CD8-positive, alpha-beta memory T cell (primary cell): ENCODE results near the gene OR4K14. TPM values are rescaled to one million over a fixed set of nuclear protein-coding genes. Genes with fewer than 3 reads are reported as not detected.

ENCODE experiments used
- CTCF ChIA-PET: fragments of 350-600 bp; sonication (Branson Sonifier 250); formaldehyde crosslinking; loops from one replicate; lab custom pipeline; 2021; ENCODE audit warnings: antibody characterized with exemption; lab: Charles Lee
- POLR2A ChIA-PET: fragments of 350-600 bp; sonication (Branson Sonifier 250); formaldehyde crosslinking; loops from one replicate; lab custom pipeline; 2021; ENCODE audit warnings: antibody characterized with exemption; lab: Charles Lee
- DNase-seq, 5 donors: peaks; one replicate each; pipeline versions ENCODE4 v3.0.0 to v3.0.0-alpha.2; 2020 to 2022; ENCODE audit warnings: mixed read lengths in 1 of 5
- H3K27ac ChIP-seq: one replicate; pipeline ENCODE4 v1.7.0; 2013; ENCODE audit warnings: low read depth, mild to moderate bottlenecking, low read length, moderate library complexity
- H3K27me3 ChIP-seq: 2 replicates; pipeline ENCODE4 v1.7.0; 2013; ENCODE audit warnings: low read length, mild to moderate bottlenecking; ENCODE audit not compliant: insufficient read depth, poor library complexity, severe bottlenecking
- H3K36me3 ChIP-seq: 2 replicates; pipeline ENCODE4 v1.7.0; 2013; ENCODE audit warnings: mild to moderate bottlenecking, low read length, moderate library complexity; ENCODE audit not compliant: insufficient read depth
- H3K4me1 ChIP-seq: 2 replicates; pipeline ENCODE4 v1.7.0; 2013; ENCODE audit warnings: mild to moderate bottlenecking, low read length, moderate library complexity; ENCODE audit not compliant: insufficient read depth
- H3K4me3 ChIP-seq: 2 replicates; pipeline ENCODE4 v1.7.0; 2013; ENCODE audit warnings: mild to moderate bottlenecking, low read length
- H3K9me3 ChIP-seq: 2 replicates; pipeline ENCODE4 v1.7.0; 2013; ENCODE audit warnings: mild to moderate bottlenecking, low read length
- H3K27ac Mint-ChIP-seq, 8 donors: one replicate each; pipeline ENCODE4 v1.8.0; 2020 to 2021; ENCODE audit warnings: mixed read lengths in 8 of 8, mild to moderate bottlenecking in 6 of 8, inconsistent platforms in 3 of 8, moderate library complexity in 3 of 8
- H3K27me3 Mint-ChIP-seq, 2 donors: one replicate each; pipeline ENCODE4 v1.8.0; 2020 to 2021; ENCODE audit warnings: mixed read lengths in 2 of 2, mild to moderate bottlenecking in 1 of 2, moderate library complexity in 1 of 2
- H3K36me3 Mint-ChIP-seq, 3 donors: one replicate each; pipeline ENCODE4 v1.8.0; 2020 to 2021; ENCODE audit warnings: mixed read lengths in 3 of 3, inconsistent platforms in 1 of 3, mild to moderate bottlenecking in 1 of 3
- H3K4me1 Mint-ChIP-seq, 3 donors: one replicate each; pipeline ENCODE4 v1.8.0; 2020 to 2021; ENCODE audit warnings: mixed read lengths in 3 of 3, inconsistent platforms in 1 of 3, mild to moderate bottlenecking in 1 of 3
- H3K4me3 Mint-ChIP-seq, 7 donors: one replicate each; pipeline ENCODE4 v1.8.0; 2020 to 2021; ENCODE audit warnings: mixed read lengths in 7 of 7, mild to moderate bottlenecking in 6 of 7, moderate library complexity in 4 of 7, inconsistent platforms in 2 of 7
- H3K9me3 Mint-ChIP-seq, 5 donors: one replicate each; pipeline ENCODE4 v1.8.0; 2020 to 2022; ENCODE audit warnings: mixed read lengths in 5 of 5, mild to moderate bottlenecking in 3 of 5, moderate library complexity in 2 of 5, inconsistent platforms in 1 of 5
- polyA plus RNA-seq: library from polyadenylated mRNA; unstranded; fragments of 300-500 nt; fragmentation: Illumina TruSeq; gene quantifications from one replicate; pipeline ENCODE4 v1.2.3, GENCODE V29; 2021
- total RNA-seq, 2 experiments: library from RNA; stranded (reverse); gene quantifications; one replicate each; pipeline ENCODE4 v1.2.3, GENCODE V29; 2021

OR4K14 gene
- total RNA-seq (not detected), polyA plus RNA-seq (not detected)

DNA sequence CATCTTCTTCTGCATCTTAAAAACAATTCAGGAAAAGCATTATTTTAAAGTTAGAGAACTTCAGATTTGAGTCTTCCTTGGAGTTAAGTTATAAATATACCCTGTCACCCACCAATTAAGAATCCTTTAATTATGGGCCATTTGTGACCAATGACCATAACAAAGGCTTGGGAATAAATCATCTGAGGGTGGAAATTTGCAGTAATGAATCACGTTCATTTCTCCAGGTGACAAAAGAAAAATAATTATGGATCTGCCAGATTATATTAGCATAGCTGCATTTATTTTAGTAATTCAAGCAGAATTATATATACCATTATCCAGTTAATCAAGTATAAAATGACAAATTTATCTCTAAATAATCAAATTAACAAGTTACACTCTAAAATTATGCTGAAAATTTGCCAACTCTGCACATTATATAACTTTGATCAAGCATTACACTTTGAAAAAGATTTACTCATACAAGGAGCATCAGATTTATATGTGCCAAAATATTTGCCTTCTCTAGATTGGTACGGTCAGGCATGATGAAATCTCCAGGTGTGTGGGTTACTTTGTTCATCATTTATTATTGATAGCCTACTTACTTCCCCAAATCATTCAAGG lies at the start of gene OR4K14:
Gene OR4K14 (minus strand): TSS at position 51 of the 609 bp plus-strand sequence. CDS start 4,114 bp downstream, outside the sequence.
- CTCF ChIA-PET: no interaction called here
- H3K27ac Mint-ChIP-seq: no peak within 1 kb of the TSS

GRCh38 chr14:20059745-20060144 lies 40.6 kb upstream of the OR4K14 start, which contains the start of gene OR4L1:
Gene OR4L1, plus strand, starts transcription at chr14:20060045. Its CDS starts 0 bp downstream, at chr14:20060045.
- ChIA-PET CTCF (no interaction called here), POLR2A (no interaction called here)
- Histone ChIP-seq H3K4me1 (no peaks in the 10 kb centered on the region), H3K27me3 (no peaks in the 10 kb centered on the region), H3K36me3 (no peaks in the 10 kb centered on the region), H3K4me3 (no peak within 1 kb of the TSS), H3K9me3 (no peaks in the 10 kb centered on the region), H3K27ac (no peak within 1 kb of the TSS)
- no peak within 1 kb of the TSS for H3K4me3 Mint-ChIP-seq
- H3K36me3 Mint-ChIP-seq: peaks cover 0 to 2% (median 0%) of the 10 kb centered on the region in 3 donors
- peaks cover 0 to 4% (median 3%) of the 10 kb centered on the region in 5 donors for H3K9me3 Mint-ChIP-seq
- DNase-seq: no peak
- no peak within 1 kb of the TSS for H3K27ac Mint-ChIP-seq
- peaks cover 0 to 14% of the 10 kb centered on the region in 2 donors for H3K27me3 Mint-ChIP-seq
- peaks cover 0 to 7% (median 0%) of the 10 kb centered on the region in 3 donors for H3K4me1 Mint-ChIP-seq

More for the DNA sequence above, at the start of gene OR4K14:
- POLR2A ChIA-PET: no interaction called here
- H3K36me3 Mint-ChIP-seq: no peaks in the 10 kb centered on the region
- no peak within 1 kb of the TSS for H3K4me3 Mint-ChIP-seq
- Histone ChIP-seq H3K9me3 (no peaks in the 10 kb centered on the region), H3K27ac (no peak within 1 kb of the TSS), H3K4me1 (no peaks in the 10 kb centered on the region), H3K36me3 (no peaks in the 10 kb centered on the region), H3K4me3 (no peak within 1 kb of the TSS), H3K27me3 (no peaks in the 10 kb centered on the region)
- peaks cover 0 to 2% of the 10 kb centered on the region in 2 donors for H3K27me3 Mint-ChIP-seq
- H3K4me1 Mint-ChIP-seq: no peaks in the 10 kb centered on the region
- DNase-seq: no peak
- H3K9me3 Mint-ChIP-seq: peaks cover 0 to 3% (median 0%) of the 10 kb centered on the region in 5 donors

DNA sequence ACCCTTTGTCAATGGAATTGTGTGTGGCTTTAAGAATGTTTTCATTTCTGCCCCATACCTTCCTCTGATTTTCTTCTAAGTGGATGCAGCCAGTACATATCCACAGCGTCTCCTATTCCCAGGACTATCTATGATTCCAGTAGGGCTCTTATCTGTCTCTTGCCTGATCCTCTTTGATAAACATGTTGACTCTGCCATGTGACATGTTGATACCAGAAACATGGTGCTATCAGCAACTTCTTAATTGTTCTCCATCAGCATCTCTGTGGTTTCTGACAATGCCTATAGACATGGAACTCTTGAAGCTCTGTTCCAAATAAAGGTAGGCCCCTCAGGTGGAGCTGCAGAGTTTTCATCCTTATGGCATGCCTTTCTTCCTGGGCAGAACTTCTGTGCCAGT lies 29.1 kb upstream of the OR4K14 start:
- no peaks in the 10 kb centered on the region for H3K4me1 Mint-ChIP-seq
- Histone ChIP-seq H3K27ac (no peak overlapping the region), H3K4me3 (no peak overlapping the region), H3K4me1 (no peaks in the 10 kb centered on the region), H3K27me3 (no peaks in the 10 kb centered on the region), H3K36me3 (no peaks in the 10 kb centered on the region), H3K9me3 (no peaks in the 10 kb centered on the region)
- no peak for DNase-seq
- ChIA-PET CTCF (no interaction called here), POLR2A (no interaction called here)
- H3K9me3 Mint-ChIP-seq: peaks cover 0 to 3% (median 0%) of the 10 kb centered on the region in 5 donors
- H3K36me3 Mint-ChIP-seq: no peaks in the 10 kb centered on the region
- H3K27me3 Mint-ChIP-seq: peaks cover 0 to 12% of the 10 kb centered on the region in 2 donors
- H3K27ac Mint-ChIP-seq: no peak overlapping the region
- H3K4me3 Mint-ChIP-seq: no peak overlapping the region

GRCh38 chr14:20044243-20044642 lies 25.1 kb upstream of the OR4K14 start:
- Histone ChIP-seq H3K4me1 (no peaks in the 10 kb centered on the region), H3K27ac (no peak overlapping the region), H3K4me3 (no peak overlapping the region), H3K9me3 (no peaks in the 10 kb centered on the region), H3K36me3 (no peaks in the 10 kb centered on the region), H3K27me3 (no peaks in the 10 kb centered on the region)
- CTCF ChIA-PET: no interaction called here
- Mint-ChIP-seq H3K9me3 (peaks cover 0 to 8% (median 4%) of the 10 kb centered on the region in 5 donors), H3K27ac (no peak overlapping the region), H3K36me3 (no peaks in the 10 kb centered on the region), H3K27me3 (peaks cover 0 to 9% of the 10 kb centered on the region in 2 donors), H3K4me3 (no peak overlapping the region), H3K4me1 (no peaks in the 10 kb centered on the region)
- POLR2A ChIA-PET: no interaction called here
- no peak for DNase-seq

DNA sequence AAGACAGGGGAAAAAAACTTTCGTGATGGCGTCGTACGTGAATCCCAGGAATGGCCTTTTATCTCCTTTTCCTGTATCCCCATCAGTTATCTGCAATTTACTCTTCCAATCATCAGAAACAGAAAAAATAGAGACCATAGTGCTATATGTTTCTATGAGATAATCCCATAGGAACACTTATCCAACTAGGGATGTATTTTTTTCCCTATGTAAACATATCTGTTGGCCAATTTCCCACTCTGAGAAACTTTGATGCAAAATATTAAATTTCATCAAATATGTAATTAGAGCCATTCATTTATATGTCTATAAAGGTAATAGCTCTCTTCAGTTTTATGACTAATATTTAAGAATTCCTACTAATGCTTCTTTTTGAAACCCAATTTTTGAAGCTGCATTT lies 16.8 kb upstream of the OR4K14 start, which contains the start of gene OR4K13:
Gene OR4K13 (minus strand): TSS at position 101 of the 400 bp plus-strand sequence. CDS start 1,280 bp downstream, outside the sequence.
- H3K4me1 ChIP-seq: no peaks in the 10 kb centered on the region
- H3K27ac ChIP-seq: no peak within 1 kb of the TSS
- CTCF ChIA-PET: no interaction called here
- Mint-ChIP-seq H3K9me3 (peaks cover 0 to 5% (median 2%) of the 10 kb centered on the region in 5 donors), H3K27me3 (no peaks in the 10 kb centered on the region), H3K4me3 (no peak within 1 kb of the TSS), H3K27ac (no peak within 1 kb of the TSS), H3K36me3 (no peaks in the 10 kb centered on the region), H3K4me1 (no peaks in the 10 kb centered on the region)
- DNase-seq: no peak
- H3K27me3 ChIP-seq: no peaks in the 10 kb centered on the region
- H3K9me3 ChIP-seq: no peaks in the 10 kb centered on the region
- H3K36me3 ChIP-seq: no peaks in the 10 kb centered on the region
- POLR2A ChIA-PET: no interaction called here
- H3K4me3 ChIP-seq: no peak within 1 kb of the TSS

- H3K4me1 Mint-ChIP-seq: no peaks in the 10 kb centered on the region
- no peaks in the 10 kb centered on the region for H3K27me3 Mint-ChIP-seq
- Histone ChIP-seq H3K36me3 (no peaks in the 10 kb centered on the region), H3K4me3 (no peak overlapping the region), H3K9me3 (no peaks in the 10 kb centered on the region), H3K27ac (no peak overlapping the region), H3K4me1 (no peaks in the 10 kb centered on the region), H3K27me3 (no peaks in the 10 kb centered on the region)
- no peak overlapping the region for H3K27ac Mint-ChIP-seq
- POLR2A ChIA-PET: no interaction called here
- DNase-seq: no peak
- CTCF ChIA-PET: no interaction called here
- H3K36me3 Mint-ChIP-seq: no peaks in the 10 kb centered on the region
- H3K4me3 Mint-ChIP-seq: no peak overlapping the region
- peaks cover 0 to 3% (median 2%) of the 10 kb centered on the region in 5 donors for H3K9me3 Mint-ChIP-seq
Measured at GRCh38 chr14:20035449-20035848, 16.3 kb upstream of the OR4K14 start.

DNA sequence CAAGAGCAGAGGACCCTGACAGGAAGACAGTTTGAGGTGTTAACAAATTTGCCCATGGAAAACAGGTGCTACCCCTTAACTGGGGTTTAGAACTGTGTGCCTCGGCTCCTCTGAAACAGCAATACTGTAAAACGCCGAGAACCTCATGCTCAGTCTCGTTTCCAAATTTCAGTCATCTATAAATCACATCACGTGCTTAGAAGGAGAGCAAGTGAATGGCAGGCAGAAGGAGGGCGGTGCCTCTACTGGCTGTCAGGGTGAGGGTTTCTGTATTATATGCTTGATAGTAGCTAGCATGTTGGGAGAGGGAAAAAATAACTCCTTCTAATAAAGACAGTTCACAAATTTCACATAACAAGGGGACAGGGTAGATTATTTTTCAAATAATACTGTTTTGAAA lies 12.0 kb upstream of the OR4K14 start:
- POLR2A ChIA-PET: no interaction called here
- Histone ChIP-seq H3K4me1 (no peaks in the 10 kb centered on the region), H3K4me3 (no peak overlapping the region), H3K9me3 (no peaks in the 10 kb centered on the region), H3K36me3 (no peaks in the 10 kb centered on the region), H3K27me3 (no peaks in the 10 kb centered on the region), H3K27ac (no peak overlapping the region)
- Mint-ChIP-seq H3K27me3 (no peaks in the 10 kb centered on the region), H3K4me1 (no peaks in the 10 kb centered on the region), H3K9me3 (peaks cover 0 to 2% (median 0%) of the 10 kb centered on the region in 5 donors), H3K4me3 (no peak overlapping the region), H3K27ac (no peak overlapping the region), H3K36me3 (no peaks in the 10 kb centered on the region)
- DNase-seq: no peak
- CTCF ChIA-PET: no interaction called here

- H3K27me3 Mint-ChIP-seq: no peaks in the 10 kb centered on the region
- no peaks in the 10 kb centered on the region for H3K4me1 Mint-ChIP-seq
- peaks cover 0 to 3% (median 0%) of the 10 kb centered on the region in 3 donors for H3K36me3 Mint-ChIP-seq
- Histone ChIP-seq H3K4me1 (no peaks in the 10 kb centered on the region), H3K27me3 (no peaks in the 10 kb centered on the region), H3K36me3 (no peaks in the 10 kb centered on the region), H3K9me3 (no peaks in the 10 kb centered on the region), H3K4me3 (no peak overlapping the region), H3K27ac (no peak overlapping the region)
- no peak for DNase-seq
- POLR2A ChIA-PET: no interaction called here
- H3K27ac Mint-ChIP-seq: peak overlapping the region in 1 of 8 donors; percentile 36
- H3K4me3 Mint-ChIP-seq: no peak overlapping the region
- CTCF ChIA-PET: no interaction called here
- peaks cover 3 to 12% (median 8%) of the 10 kb centered on the region in 5 donors for H3K9me3 Mint-ChIP-seq
Measured at GRCh38 chr14:20008156-20008555, 11.0 kb downstream of the OR4K14 start.
